GM19035 (cell line): Measurements from ENCODE around the gene CALU.
A peak's percentile ranks its signal among the peaks of the same experiment; 100 is the strongest.

Experiments used
- ATAC-seq: cut with Tn5 transposase; IDR thresholded peaks from one replicate; pipeline ENCODE4 v1.9.1; 2021; ENCODE audit not compliant: unreplicated experiment

CALU gene

DNA sequence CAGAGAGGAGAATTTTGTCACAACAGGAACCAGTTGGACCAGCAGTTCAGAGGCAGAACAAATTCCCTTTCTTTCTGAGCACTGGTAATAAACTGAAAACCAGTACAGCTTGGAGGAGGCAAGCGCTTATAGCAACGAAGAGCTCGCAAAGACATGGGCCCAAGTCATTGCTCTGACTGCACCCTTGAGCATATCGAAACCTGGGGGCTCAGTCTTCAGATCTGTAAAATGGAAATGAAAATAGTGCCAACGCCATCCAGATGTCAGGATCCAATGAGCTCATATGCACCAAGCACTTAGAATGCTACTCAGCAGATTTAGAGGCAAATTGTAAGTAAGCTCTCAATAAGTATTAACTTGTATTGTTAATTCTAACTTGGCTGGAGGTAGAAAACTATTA, 14.4 kb upstream of the CALU start:
- no peak for ATAC-seq

DNA sequence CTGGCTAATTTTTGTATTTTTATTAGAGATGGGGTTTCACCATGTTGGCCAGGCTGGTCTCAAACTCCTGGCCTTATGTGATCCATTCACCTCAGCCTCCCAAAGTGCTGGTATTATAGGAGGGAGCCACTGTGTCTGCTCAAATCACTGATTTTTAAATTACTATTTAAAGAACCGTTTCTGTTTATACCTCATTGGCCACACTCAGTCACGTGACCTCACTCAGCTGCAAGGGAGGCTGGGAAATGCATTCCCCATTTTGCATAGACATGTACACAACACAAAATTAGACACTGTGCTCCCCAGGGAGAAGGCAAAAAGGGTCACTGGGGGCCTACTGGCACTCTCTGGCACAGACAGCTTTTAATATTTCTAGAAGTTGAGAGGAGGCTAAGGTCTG, 13.6 kb upstream of the CALU start:
- ATAC-seq = no peak

DNA sequence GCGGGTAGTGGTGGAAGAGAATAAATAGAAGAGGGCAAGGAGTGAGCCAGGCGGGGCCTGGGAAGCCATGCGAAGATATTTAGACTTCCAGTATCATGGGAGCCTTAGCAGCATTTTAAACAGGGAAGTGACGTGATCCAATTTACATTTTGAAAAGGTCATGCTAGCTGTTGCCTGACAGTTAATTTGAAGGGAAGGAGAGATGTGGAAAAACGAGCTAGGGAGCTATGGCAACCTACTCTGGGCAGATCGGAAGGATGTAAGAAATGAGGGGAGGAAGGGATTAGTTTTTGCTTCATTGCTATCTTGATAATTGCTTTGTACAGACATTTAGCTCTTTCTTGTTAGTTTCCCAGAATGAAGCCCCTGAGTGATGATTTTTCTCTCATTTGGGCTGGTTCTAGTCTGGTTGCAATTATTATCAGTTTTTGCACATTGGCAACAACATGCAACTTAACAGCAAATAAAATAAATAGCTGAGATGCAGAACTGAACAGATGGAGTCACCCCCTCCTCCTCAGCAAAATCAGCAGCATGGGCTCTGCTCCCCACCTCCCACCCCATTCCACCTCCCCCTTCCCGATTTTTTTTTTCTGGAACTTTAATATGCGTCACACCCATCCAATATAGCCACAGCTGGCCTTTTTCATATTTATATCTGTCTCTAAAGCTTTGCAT, 13.0 kb upstream of the CALU start:
- ATAC-seq = no peak

DNA sequence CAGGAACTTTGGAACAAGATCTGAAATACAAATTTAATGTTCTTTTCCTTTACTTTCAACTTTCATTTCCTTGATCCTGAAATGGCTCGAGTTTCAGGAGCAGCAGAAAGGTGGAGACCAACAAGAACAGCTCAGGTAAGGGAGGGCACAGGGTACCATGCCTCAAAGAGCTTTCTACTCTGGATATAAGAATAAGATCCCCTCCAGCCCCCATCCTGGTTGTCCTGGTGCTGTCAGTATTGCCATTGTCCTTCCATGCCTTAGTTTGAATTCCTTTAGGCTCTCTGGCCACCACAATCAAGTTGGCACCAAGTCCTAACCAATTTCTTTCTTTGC, 12.5 kb upstream of the CALU start:
- ATAC-seq = no peak

DNA sequence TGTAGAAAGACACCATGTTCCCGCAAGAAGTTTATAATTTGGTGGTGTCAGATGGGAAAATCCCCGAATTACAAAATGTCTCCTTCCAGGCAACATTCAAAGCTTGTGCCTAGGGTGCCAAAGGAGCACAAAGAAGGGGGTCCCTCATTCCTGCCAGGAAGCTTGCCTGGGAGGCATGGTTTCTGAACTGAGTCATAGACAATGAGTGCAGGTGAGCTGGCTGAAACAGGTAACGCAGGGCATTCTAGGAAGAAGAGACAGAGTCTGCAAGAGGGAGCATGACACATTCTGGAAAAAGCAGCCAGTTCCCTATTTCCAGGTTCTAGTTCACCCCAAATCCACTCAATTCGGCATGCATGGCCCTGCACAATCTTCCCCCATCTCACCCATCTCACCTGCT, 11.9 kb upstream of the CALU start:
- no peak for ATAC-seq

DNA sequence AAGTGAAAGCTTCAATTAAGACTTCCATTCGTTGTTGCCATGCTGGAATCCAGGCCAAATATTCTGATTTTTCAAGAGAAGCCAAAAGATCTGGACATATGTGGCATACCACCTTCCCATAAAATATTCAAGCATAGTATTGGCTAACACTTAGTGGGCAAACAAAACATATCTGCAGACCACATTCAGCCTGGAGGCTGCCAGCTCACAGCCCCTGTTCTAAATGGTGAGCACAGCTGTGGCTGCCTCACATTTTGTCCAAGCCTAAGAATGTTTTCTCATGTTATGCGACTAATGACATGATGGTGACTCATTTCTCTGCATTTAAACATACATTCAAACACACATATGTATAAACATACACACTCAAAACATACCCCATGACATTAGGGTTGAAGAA, 10.6 kb upstream of the CALU start:
- ATAC-seq = no peak

DNA sequence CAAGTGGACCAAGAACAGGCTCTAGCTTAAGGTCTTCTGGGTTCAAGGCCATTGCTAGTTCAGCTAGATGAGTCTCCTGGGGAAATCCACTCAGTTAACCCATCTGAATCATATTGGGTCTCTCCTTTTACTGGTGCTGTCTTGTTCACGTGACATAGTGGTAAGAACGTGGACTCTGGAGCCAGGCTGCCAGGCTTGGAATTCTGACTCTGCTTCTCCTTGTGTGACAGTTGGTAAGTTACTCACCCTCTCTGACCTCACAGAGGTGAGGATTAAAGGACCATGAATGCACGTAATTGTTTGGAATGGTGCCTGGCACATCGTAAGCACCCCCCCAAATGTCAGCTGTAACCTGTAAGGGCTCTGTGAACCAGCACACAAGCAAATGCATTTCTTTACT, 9.7 kb upstream of the CALU start:
- ATAC-seq = no peak

DNA sequence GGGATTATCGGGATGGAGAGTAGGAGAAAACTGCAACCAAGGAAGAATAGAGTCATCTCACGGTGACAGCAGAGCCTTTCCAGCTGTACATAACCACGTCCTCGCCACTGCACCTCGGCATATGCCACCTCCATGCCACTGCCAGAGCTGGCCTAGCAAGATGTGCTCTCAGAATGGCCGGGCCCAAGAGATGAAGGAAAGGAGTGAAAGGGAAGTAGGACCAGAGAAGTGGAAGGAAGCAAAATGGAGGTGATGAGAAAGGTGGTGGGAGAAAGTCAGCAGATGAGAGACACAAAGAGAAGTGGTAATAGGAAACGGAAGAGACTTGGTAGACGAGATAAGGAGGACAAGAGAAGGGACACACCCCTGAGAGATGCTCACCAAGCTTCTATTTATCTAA, 8.0 kb upstream of the CALU start:
- ATAC-seq = no peak

DNA sequence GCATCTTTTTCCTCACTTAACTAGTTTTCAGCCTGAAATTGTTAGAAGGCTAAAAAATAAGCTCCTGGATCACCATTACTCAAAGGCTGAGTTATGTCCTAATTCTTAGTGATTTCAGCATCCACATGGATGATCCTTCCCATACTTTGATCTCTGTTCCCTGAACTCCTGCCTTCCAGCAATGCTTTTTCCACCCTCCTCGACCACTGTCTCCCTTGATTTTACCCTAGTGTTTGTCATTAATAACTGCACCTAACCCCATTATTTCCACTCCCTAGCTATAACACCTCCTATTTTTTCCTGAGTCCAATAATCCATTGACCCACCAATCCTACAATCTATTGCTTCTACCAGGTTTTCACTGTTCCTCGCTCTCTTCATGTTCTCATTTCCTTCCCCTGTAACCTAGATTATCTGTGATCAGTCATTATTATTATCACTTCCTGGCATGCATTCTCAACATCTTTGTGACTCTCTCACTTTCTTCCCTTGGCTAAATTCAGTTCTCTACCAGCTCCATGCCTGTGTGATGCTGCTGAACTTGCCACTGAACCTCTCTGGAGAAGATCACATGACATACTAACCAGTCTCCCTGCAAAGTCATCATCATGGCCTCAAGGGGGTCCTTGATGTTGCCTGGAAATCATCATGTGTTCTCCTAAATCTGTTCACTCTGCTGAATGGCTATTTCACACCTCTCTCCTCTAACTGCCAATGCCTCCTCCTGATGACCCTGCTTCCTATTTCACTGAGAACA, 6.5 kb upstream of the CALU start:
- no peak for ATAC-seq

DNA sequence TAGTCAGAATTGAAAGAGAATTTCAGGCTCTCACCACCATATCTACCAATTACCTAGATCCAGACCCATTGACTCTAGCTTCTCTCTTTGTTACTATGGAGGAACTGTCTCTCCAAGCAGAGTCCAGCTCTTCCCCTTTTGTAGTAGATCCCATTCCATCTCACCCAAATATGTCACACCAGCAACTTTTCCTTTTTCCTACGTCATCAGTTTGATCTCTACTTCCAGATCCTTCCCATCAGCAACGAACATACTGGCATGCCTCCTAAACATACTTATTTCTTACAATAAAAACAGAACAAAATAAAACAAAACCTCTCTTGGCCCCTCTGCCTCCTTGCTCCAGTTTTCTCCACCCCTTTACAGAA, 5.9 kb upstream of the CALU start:
- ATAC-seq = no peak

DNA sequence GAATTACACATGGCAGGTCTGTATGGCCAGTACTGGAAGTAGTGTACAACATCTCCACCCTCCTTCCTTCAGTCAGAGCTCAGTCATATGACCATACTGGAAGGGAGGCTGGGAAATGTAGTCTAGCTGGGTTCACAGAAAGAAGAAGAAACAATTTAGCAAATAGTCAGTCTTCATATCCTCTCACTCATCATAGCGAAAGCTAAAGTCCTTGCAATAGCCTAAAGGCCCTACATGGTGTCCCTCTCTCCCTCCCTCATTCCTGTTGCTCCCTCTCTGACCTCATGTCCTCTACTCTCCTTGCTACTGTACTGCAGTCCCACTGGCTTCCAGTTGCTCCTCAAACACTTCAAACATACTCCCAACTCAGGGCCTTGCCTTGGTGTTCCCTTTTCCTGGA, 4.3 kb upstream of the CALU start:
- ATAC-seq = no peak

DNA sequence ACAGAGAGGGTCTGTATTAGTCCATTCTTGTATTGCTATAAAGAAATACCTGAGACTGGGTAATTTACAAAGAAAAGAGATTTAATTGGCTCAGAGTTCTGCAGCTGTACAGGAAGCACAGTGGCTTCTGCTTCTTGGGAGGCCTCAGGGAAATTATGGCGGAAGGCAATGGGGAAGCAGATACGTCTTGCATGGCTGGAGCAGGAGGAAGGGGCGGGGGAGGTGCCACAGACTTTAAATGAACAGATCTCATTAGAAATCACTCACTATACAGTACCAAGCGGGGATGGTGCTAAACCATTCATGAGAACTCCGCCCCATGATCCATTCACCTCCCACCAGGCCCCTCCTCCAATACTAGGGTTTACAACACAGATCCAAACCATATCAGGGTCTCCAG, 3.7 kb upstream of the CALU start:
- no peak for ATAC-seq

DNA sequence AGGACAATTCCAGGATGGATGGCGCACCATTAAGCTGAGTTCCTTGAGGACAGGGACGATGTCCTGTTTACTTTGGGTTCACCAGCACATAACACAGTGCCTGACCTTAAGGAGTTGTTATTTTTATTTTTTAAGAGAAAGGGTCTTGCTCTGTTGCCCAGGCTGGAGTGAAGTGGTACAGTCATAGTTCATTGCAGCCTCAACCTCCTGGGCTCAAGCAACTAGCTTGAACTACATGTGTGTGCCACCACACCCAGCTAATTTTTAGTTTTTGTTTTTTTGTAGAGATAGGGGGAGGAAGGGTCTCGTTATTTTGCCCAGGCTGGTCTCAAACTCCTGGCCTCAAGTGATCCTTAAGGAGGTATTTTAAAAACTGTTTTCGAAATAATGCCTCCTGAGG, 1.7 kb upstream of the CALU start:
- no peak for ATAC-seq

DNA sequence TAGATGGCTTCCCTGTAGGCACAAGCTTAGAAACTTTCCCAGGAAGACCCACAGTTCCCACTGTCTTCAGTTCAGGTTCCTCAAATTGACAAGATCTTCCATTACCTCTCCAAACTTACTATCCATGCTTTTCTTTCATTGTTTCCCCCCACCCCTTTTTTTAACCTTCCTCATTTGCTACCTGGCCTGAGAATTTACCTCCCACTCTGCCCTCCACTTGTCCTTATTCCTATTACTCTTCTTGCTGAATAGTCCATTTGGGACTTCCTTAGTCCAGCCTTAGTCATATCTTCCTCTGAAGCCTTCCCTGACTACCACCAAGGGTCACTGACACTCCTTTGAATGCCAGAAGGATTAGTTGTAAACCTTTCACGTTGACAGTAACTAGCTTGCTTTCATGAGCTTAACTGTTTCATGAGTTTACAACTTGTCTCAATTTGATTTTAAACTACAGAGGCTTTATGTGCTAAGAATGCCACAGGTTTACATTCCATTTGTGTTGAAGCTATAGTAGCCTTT, 1.2 kb upstream of the CALU start:
- no peak for ATAC-seq

DNA sequence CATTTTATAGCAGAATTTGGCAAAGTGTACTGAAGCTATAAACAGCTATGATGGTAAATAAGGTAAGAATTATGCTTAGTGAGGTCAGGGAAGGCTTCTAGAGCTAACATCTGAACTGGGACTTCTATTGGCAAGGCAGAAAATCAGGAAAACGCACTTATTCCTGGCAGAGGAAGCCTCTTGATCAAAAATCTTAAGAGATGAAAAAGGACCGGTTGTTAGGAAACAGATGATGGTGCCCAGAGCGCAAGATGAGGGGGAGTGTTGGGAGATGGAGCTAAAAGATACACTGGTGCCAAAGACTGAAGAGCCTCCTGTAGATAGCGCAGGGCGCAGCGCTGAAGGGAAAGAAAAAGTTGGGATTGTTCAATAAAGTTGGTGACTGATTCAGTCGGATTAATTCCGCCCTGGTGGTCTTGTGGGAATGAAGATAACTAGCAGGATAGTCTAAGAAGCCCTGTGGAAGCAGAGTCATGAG, 550 bp upstream of the CALU start:
- peak; percentile 12 for ATAC-seq

DNA sequence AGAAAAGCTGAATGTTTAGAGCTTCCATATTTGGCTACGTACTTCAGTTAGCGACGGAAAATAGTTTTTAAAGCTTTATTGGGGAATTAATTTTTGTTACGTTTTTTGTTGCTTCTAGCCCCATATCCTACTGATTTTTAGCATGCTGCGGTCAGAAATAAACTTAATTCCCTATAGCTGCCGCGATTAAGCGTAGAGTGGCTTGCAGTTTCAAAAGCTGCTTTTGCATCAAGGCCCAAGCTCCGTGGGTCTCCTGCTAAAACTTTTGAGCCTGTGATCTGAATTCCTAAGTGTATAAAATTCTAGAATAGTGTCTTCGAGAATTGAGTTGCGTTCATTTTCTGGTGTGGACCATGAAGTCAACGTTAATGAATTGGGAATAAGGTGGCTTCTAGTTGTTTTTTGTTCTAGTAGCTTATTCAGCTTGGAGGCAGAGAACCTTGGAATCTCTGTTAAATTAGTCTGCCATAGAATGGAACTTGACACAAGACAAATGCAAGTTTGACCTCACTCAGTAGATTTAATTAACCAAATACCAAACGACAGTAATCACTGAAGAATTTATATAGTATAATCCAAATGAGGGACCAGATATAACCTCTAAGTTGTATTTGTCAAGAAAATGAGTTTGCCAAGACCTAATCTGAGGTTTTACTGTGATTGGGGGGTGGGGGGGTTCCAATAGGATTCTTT, 977 bp downstream of the CALU start:
- ATAC-seq = no peak

DNA sequence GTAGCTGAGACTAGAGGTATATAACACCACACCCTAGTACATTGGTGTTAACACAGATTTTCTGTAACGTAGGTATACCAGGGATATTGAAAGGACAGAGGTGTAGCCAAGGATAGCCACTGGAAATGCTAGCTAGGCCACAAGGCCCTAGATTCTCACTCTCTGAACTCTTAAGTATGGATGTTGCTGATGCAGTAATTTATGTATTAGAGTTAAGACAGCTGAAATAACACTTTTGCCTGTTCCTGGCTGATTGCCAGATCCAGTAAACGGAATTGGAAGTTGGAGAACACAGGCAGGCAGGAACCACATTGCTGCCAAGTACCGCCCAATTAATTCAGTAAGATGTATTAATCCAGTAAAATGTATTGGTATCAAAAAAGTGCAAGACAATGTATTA, 1.8 kb downstream of the CALU start:
- ATAC-seq = no peak

DNA sequence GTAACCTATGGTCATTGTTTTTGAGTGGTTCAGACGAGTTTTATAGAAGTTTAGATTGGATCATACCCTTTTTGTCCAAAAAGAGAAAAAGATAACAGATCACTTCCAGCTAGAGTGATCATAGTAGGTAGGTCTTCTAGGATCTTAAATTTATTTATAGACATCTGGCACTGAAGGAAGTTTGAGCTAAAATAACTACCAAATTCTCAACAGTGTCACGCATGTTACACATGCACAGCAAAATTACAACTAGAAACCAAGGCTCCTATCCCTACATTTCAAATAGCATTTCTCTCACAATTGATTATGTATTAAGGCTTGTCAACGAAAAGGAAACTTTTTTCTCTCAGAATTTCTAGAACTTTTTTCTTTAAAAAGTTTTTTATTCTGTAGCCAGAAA, 2.3 kb downstream of the CALU start:
- no peak for ATAC-seq

DNA sequence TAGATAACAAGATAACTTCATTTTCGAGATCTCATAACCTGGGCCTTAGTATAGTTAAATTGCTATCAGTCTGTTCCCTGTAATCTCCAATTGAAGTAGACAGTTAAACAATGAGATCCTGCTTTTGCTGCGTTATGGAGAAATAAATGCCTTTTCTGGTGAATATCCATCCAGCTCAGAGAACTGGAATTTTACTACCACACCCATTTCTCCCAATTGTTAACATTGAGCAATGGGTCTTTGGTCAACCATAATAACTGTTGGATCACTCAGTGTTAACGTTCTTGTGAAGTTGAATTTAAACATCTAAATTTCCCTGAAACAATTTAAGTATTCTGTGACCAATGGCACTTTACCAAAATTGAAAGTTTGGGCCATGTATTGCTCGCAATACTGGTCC, 3.0 kb downstream of the CALU start:
- ATAC-seq = no peak

DNA sequence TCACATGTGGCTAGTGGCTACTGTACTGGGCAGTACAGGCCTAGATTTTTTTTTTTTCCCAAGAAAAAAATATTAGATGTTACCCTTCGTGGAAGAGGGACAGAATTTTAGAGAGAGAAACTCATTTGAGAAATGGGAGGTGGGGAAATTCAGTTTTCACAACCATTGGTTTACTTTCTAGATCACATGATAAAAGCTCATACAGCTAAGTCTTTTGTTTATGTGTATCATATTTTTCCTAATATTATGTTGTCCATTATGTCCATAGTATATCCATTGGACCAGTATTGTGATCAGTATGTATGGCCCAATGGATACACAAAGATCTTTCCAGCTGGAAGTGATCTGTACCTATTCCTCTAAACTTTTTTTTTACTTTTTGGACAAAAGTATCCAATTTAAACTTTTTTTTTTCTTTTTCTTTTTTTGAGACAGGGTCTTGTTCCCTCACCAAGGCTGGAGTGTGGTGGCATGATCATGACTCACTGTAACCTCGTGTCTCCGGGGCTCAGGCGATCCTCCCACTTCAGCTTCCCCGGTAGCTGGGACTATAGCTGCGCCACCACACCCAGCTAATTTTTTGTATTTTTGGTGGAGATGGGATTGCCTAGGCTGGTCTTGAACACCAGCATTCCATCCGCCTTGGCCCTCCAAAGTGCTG, 4.1 kb downstream of the CALU start:
- ATAC-seq = no peak

DNA sequence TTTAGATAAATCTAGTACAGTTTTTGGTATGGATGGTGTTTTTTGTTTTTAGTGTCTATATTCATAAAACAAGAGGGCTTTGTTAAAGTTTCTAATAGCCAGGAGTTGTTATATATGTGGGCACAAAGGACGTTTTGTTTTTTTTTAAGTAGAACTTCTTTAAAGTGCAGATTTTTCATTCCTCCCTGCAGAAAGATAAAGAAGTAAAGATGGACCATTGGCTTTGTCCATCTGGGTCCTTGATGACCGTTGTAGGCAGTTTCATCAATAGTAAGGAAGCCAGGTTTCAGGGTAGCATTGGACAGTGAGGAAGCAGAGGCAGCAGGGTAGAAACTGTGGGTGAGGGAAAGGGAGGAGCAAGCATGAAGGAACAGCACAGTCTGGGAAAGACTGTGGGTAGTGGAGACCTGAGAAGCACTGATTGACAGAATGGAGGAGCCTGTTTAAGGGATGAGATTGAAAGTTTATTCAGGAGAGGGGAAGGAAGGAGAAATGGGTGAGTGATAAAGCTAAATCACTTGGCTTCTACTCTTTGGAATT, 5.3 kb downstream of the CALU start:
- no peak for ATAC-seq
